ENCODE data around the gene SEC11C. TPM values are rescaled to one million over a fixed set of nuclear protein-coding genes. Genes with fewer than 3 reads are reported as not detected.

SEC11C gene
- total RNA-seq, 1 experiment from 2014 or later, result 15.8 TPM

DNA sequence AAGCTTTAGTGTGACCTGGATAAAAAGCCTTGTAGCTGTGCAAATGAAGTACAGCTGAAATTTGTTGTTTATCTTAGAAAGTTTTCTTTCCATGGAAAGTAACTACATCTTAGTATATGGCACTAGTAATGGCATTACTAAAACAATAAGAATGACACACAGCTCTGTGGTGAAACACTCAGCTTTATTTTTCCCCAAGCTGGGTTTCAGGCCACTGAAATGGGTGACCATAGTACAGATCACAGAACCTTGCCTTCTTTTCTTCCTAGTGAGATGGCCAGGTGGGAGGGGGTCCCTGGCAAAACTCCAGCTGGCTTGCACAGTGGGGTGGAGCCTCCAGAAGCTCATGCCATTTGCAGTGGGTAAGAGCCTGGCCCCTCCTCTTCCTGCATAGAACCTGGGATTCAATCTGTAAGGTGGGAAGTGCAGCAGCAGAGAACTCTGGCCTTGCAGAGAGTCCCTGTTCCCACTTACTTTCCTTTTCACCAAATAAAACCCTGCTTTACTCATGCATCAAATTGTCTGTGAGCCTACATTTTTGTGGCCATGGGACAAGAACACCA, 62.7 kb downstream of the SEC11C start:
- H3K79me2 ChIP-seq (ENCODE audit: low read depth), result no peaks in the 10 kb centered on the region
- H3K4me1 ChIP-seq (replicated peaks; ENCODE audit: insufficient read depth), result no peaks in the 10 kb centered on the region
- no peaks in the 10 kb centered on the region for H3K9me3 ChIP-seq (ENCODE audit: insufficient read depth, low read depth)
- CTCF ChIA-PET, result no interaction called here
- no peaks in the 10 kb centered on the region for H4K20me1 ChIP-seq (ENCODE audit: insufficient read depth)
- no peak overlapping the region for H3K4me3 ChIP-seq
- no peaks in the 10 kb centered on the region for H3K9me2 ChIP-seq (ENCODE audit: insufficient read depth)
- H3K36me3 ChIP-seq (ENCODE audit: low read depth), result no peaks in the 10 kb centered on the region
- no peak overlapping the region for H3K27ac ChIP-seq
- POLR2A ChIA-PET (ENCODE audit: unreplicated experiment), result no interaction called here
- no peak overlapping the region for H3K4me2 ChIP-seq
- peaks cover 43% of the 10 kb centered on the region; the same call in 1 of the 2 replicates for H3K27me3 ChIP-seq (ENCODE audit: insufficient read depth, low read depth)
- no peak overlapping the region for H2AFZ ChIP-seq
- no TSS peak for BruUV-seq (replicated peaks)
- no peak for DNase-seq
- H3F3A ChIP-seq (ENCODE audit: insufficient read depth, low read depth), result no peaks in the 10 kb centered on the region
- TF ChIP-seq CTCF (conservative IDR thresholded peaks at IDR 0.05) (no peak), EZH2 (IDR thresholded peaks at IDR 0.05; ENCODE audit: low read depth) (no peak)
- intact Hi-C loops (cut with micrococcal nuclease; ENCODE audit: unreplicated experiment), result no loop called here

GRCh38 chr18:59207506-59207905, 67.8 kb downstream of the SEC11C start:
- Histone ChIP-seq H3F3A (ENCODE audit: insufficient read depth, low read depth) (no peaks in the 10 kb centered on the region), H3K79me2 (ENCODE audit: low read depth) (no peaks in the 10 kb centered on the region), H3K27ac (no peak overlapping the region), H3K9me3 (ENCODE audit: insufficient read depth, low read depth) (no peaks in the 10 kb centered on the region), H3K4me2 (no peak overlapping the region), H3K4me3 (no peak overlapping the region), H3K9me2 (ENCODE audit: insufficient read depth) (no peaks in the 10 kb centered on the region), H3K4me1 (replicated peaks; ENCODE audit: insufficient read depth) (no peaks in the 10 kb centered on the region), H3K36me3 (ENCODE audit: low read depth) (no peaks in the 10 kb centered on the region), H2AFZ (no peak overlapping the region), H4K20me1 (ENCODE audit: insufficient read depth) (no peaks in the 10 kb centered on the region), H3K27me3 (ENCODE audit: insufficient read depth, low read depth) (peaks cover 30% of the 10 kb centered on the region)
- TF ChIP-seq EZH2 (IDR thresholded peaks at IDR 0.05; ENCODE audit: low read depth) (no peak), CTCF (conservative IDR thresholded peaks at IDR 0.05) (no peak)
- CTCF ChIA-PET, result no interaction called here
- BruUV-seq (replicated peaks), result no TSS peak
- no peak for DNase-seq
- intact Hi-C loops (cut with micrococcal nuclease; ENCODE audit: unreplicated experiment), result no loop called here
- POLR2A ChIA-PET (ENCODE audit: unreplicated experiment), result no interaction called here

Other genes with a start within 250 kb of the SEC11C start
- gene GRP, start 80.3 kb downstream of the SEC11C start, total RNA-seq (2021), result not detected in 2 replicates
- gene RAX, start 133.6 kb downstream of the SEC11C start, total RNA-seq (2021), result not detected in 2 replicates
- gene CPLX4, start 178.8 kb downstream of the SEC11C start, total RNA-seq (2021), result not detected in 2 replicates
- 77.3 and 78.3 TPM in 2 replicates for gene LMAN1, start 219.4 kb downstream of the SEC11C start, total RNA-seq (2021)

All from PC-9 (cell line).